Fibroblast of pulmonary artery (primary cell): ENCODE data around the gene GEMIN7.
"Not testable (repeated sequence)": the region's sequence is repeated elsewhere in the genome, so short reads cannot be mapped to it uniquely, and the experiment has no call there.

Experiments
- DNase-seq: peaks from one replicate; pipeline ENCODE4 v3.0.0-alpha.2; 2010; ENCODE audit warnings: low read depth
- H3K4me3 ChIP-seq: replicated peaks from 2 replicates; pipeline ENCODE4 v1.5.1; 2011; ENCODE audit warnings: low read depth, mild to moderate bottlenecking, control low read depth, low read length, moderate library complexity
- CTCF ChIP-seq: IDR thresholded peaks from 2 replicates; pipeline ENCODE4 v1.5.1; 2011; ENCODE audit warnings: mild to moderate bottlenecking, control low read depth, low read length, inconsistent platforms; ENCODE audit errors: missing control alignments

GEMIN7 gene

GRCh38 chr19:45115809-45116615, 37.0 kb downstream of the GEMIN7 start:
- DNase-seq: no peak
- no peak for TF ChIP-seq CTCF
- H3K4me3 ChIP-seq: no peak overlapping the region

DNA sequence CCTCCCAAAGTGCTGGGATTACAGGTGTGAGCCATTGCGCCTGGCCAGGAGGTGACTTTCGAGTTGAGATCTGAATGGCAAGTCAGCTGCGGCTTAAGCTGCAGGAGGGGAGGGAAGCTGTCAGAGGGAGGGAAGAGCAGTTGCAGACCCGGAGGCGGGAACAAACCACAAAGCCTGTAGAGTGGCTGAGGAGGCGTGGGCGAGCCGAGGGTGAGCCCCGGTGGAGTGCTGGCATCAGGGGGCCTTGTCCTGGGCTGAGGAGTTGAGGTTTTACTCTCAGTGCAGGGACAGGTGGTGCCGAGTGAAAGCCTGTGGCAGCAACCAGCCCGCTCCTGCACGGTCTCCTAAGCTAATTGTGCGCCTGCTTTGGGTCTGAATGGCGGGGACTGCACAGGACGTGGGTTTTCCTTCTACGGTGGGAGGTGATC, 38.1 kb downstream of the GEMIN7 start:
- DNase-seq: no peak
- no peak overlapping the region for H3K4me3 ChIP-seq
- no peak for TF ChIP-seq CTCF

DNA sequence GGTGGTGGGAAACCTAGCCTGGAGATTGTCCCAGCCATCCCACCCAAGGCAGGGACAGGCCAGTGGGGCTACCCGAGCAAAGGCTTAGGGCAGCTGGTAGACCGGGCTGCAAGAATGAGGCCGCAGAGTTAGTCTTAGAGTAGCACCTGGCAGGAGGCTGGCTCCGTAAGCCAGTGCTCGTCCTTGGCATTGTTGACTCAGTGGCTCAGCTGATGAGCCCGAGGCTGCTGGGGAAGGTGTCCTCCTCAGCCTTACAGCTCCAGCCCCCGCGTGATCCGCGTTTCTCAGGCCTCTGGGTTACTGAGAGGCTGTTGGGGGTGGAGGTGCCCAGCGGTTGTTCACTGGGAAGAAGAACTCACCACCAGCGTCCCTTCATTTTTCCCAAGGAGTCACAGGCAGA, 38.6 kb downstream of the GEMIN7 start:
- no peak for TF ChIP-seq CTCF

DNA sequence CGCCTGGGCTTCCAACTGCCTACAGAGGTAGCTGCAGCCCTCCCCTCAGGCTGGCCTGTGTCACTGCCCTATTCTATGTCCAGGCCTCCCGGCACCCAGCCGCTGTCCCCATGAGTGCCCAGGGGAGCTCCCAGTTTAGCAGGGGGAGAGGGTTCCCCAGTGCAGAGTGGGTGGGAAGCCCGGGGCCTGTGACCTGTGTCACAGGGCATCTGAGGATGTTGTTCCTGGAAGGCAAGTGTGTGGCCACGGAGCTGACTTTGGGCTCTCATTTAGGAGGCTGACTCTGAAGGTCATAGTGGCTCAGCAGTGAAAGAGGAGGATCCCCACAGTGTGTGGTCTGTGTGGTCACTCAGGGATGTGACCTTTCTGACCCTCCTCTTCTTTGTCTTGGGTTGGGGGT, 39.0 kb downstream of the GEMIN7 start:
- no peak for TF ChIP-seq CTCF
- no peak for DNase-seq
- H3K4me3 ChIP-seq: no peak overlapping the region

More for the DNA sequence above, 38.6 kb downstream of the GEMIN7 start:
- no peak for DNase-seq
- no peak overlapping the region for H3K4me3 ChIP-seq

GRCh38 chr19:45118591-45119355, 39.7 kb downstream of the GEMIN7 start:
- DNase-seq: not testable (repeated sequence)

GRCh38 chr19:45119582-45119981, 40.5 kb downstream of the GEMIN7 start:
- TF ChIP-seq CTCF: no peak
- DNase-seq: no peak

More at GRCh38 chr19:45118591-45119355, 39.7 kb downstream of the GEMIN7 start:
- not testable (repeated sequence) for H3K4me3 ChIP-seq

DNA sequence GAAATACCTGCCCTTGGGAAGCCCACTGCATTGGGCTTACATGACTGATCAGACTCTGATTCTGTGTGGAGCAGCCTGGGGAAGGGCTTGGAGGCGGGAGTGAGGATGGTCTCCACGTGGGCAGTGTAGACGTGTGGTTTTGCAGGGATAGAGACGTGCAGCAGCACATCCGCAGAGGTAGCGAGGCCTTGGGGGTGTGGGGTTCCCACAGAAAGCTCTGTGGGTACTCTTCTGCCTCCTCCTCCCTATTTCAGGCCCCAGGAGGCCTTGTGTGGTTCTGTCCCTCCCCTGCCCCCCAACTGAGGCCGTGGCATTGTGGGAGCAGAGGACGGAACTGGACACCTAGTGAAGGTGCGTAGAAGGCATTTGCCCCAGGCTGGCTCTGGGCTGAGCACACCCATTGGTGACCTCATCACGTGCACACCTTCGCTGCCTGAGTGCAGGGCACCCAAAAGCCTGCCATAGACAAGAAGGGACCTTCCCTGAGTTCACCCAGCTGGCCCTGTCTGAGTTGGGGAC, 42.8 kb downstream of the GEMIN7 start:
- no peak for TF ChIP-seq CTCF
- DNase-seq: no peak
- no peak overlapping the region for H3K4me3 ChIP-seq

More at GRCh38 chr19:45119582-45119981, 40.5 kb downstream of the GEMIN7 start:
- H3K4me3 ChIP-seq: no peak overlapping the region
